Activated T-cell treated with anti-CD3 and anti-CD28 coated beads, Interleukin-2, amount 50 U/mL, for 4 hours (primary cell): ENCODE data around the gene ATG7. TPM values are rescaled to one million over a fixed set of nuclear protein-coding genes. Genes with fewer than 3 reads are reported as not detected.

Source experiments
- ATAC-seq, 2 donors: fragments of 200-7000 bp; cut with Tn5 transposase; one replicate each; pipeline ENCODE4 v1.10.0; 2021
- DNase-seq: peaks from one replicate; pipeline ENCODE4 v3.0.0-alpha.2; 2020
- H3K27me3 Mint-ChIP-seq: one replicate; pipeline ENCODE4 v1.8.0; 2021; ENCODE audit warnings: low read depth, mixed read lengths
- H3K36me3 Mint-ChIP-seq: one replicate; pipeline ENCODE4 v1.8.0; 2022; ENCODE audit warnings: mixed read lengths; ENCODE audit not compliant: insufficient read depth
- H3K4me1 Mint-ChIP-seq: one replicate; pipeline ENCODE4 v1.8.0; 2021; ENCODE audit warnings: low read depth, mixed read lengths
- H3K4me3 Mint-ChIP-seq: one replicate; pipeline ENCODE4 v1.8.0; 2021; ENCODE audit warnings: mild to moderate bottlenecking, moderate library complexity, mixed read lengths
- H3K9me3 Mint-ChIP-seq: one replicate; pipeline ENCODE4 v1.8.0; 2021; ENCODE audit warnings: mixed read lengths
- total RNA-seq, 3 donors: library from RNA; stranded (reverse); gene quantifications; one replicate each; pipeline ENCODE4 v1.2.1, GENCODE V29; 2021

The ATG7 gene, protein sequence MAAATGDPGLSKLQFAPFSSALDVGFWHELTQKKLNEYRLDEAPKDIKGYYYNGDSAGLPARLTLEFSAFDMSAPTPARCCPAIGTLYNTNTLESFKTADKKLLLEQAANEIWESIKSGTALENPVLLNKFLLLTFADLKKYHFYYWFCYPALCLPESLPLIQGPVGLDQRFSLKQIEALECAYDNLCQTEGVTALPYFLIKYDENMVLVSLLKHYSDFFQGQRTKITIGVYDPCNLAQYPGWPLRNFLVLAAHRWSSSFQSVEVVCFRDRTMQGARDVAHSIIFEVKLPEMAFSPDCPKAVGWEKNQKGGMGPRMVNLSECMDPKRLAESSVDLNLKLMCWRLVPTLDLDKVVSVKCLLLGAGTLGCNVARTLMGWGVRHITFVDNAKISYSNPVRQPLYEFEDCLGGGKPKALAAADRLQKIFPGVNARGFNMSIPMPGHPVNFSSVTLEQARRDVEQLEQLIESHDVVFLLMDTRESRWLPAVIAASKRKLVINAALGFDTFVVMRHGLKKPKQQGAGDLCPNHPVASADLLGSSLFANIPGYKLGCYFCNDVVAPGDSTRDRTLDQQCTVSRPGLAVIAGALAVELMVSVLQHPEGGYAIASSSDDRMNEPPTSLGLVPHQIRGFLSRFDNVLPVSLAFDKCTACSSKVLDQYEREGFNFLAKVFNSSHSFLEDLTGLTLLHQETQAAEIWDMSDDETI
- 10 to 100 TPM; 32.6 to 36.6 (median 35.6) TPM for total RNA-seq

GRCh38 chr3:11271986-11272904, at the start of gene ATG7:
Gene ATG7 (plus strand): TSS chr3:11272397. CDS start chr3:11298696, 26,299 bp downstream.
- Mint-ChIP-seq H3K9me3 (peaks cover 7% of the 10 kb centered on the region), H3K4me3 (peak within 1 kb of the TSS; percentile 96), H3K36me3 (peaks cover 32% of the 10 kb centered on the region), H3K27me3 (peaks cover 2% of the 10 kb centered on the region), H3K4me1 (peaks cover 45% of the 10 kb centered on the region)
- DNase-seq (peak; percentile 96), ATAC-seq (peak; percentile 95 to 96)

DNA sequence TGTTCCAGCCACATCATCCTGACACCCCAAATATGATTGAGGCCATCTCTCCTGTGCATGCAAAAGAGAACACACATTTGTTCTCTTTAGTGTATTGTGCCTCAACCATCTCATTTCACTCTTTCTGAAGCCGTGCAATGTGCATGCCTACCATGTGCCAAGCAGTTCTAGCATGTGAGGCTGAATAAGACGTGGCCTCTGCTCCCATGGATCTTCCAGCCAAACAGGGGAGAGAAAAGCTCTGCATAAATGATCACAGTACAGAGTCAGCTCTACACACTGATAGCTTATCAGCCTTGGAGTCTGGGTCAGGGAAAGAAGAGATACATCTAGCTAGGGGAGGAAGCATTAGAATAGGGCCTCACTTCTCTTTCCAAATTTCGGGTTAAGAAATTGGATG, 48.2 kb upstream of the ATG7 start:
- Mint-ChIP-seq H3K4me3 (no peak overlapping the region), H3K9me3 (no peaks in the 10 kb centered on the region), H3K36me3 (no peaks in the 10 kb centered on the region), H3K4me1 (peaks cover 7% of the 10 kb centered on the region), H3K27me3 (no peaks in the 10 kb centered on the region)
- ATAC-seq (no peak), DNase-seq (no peak)

DNA sequence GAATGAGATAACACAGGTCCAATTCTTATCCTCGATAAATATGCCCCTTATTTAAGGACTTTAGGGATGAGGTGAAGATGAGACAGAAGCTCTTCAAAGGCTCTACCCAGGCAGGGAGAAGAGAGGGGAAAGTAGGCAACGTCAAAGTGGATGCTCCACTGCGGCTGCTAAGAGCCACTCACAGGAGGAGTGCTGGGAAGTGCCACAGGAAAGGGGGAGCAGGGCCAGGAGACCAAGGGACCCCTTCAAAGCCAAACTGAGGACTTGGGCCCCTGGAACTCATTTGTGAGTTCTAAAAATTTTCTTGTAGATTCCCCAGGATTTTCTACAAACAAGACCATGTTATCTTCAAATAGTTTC, 47.3 kb upstream of the ATG7 start:
- no peak for ATAC-seq
- no peak for DNase-seq
- Mint-ChIP-seq H3K9me3 (no peaks in the 10 kb centered on the region), H3K4me1 (peaks cover 7% of the 10 kb centered on the region), H3K36me3 (no peaks in the 10 kb centered on the region), H3K27me3 (no peaks in the 10 kb centered on the region), H3K4me3 (no peak overlapping the region)

DNA sequence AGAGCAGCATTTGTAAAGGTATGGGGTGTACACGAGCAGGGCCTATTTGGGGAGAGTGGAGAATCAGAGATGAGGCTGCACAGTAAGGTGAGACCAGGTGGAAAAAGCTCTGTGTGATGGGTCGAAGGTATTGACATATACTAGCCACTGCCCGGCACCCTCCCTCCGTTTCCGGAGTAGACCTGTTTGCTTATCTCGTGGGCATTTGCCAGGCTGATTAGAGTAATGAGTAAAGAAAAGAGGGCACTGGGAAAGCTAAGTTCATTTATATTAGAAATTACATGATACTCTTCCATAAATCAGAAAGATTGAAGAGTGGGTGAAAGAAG, 46.2 kb upstream of the ATG7 start:
- no peak for DNase-seq
- Mint-ChIP-seq H3K9me3 (no peaks in the 10 kb centered on the region), H3K4me1 (peaks cover 7% of the 10 kb centered on the region), H3K27me3 (no peaks in the 10 kb centered on the region), H3K4me3 (no peak overlapping the region), H3K36me3 (no peaks in the 10 kb centered on the region)
- no peak for ATAC-seq

DNA sequence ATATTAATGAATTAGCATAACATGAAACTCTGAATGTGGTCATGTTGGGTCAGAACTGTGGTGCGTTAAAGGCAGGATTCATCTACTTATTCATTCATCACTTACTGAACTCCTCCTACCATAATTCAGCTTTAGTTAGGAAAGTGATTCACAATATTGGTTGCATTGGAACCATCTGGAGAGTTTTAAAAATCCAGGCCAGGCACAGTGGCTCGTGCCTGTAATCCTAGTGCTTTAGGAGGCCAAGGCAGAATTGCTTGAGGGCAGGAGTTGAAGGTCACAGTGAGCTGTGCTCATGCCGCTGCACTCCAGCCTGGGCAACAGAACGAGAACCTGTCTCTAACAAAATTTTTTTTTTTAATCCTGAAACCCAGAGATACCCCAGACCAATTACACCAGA, 44.2 kb upstream of the ATG7 start:
- H3K9me3 Mint-ChIP-seq = no peaks in the 10 kb centered on the region
- no peak overlapping the region for H3K4me3 Mint-ChIP-seq
- H3K27me3 Mint-ChIP-seq = peaks cover 4% of the 10 kb centered on the region
- peaks cover 7% of the 10 kb centered on the region for H3K4me1 Mint-ChIP-seq
- H3K36me3 Mint-ChIP-seq = no peaks in the 10 kb centered on the region
- DNase-seq (no peak), ATAC-seq (no peak)

- Mint-ChIP-seq H3K27me3 (peaks cover 15% of the 10 kb centered on the region), H3K4me1 (peaks cover 7% of the 10 kb centered on the region), H3K9me3 (no peaks in the 10 kb centered on the region), H3K36me3 (no peaks in the 10 kb centered on the region), H3K4me3 (no peak overlapping the region)
- DNase-seq (no peak), ATAC-seq (no peak)
Observed at GRCh38 chr3:11230125-11230524, 42.1 kb upstream of the ATG7 start.

DNA sequence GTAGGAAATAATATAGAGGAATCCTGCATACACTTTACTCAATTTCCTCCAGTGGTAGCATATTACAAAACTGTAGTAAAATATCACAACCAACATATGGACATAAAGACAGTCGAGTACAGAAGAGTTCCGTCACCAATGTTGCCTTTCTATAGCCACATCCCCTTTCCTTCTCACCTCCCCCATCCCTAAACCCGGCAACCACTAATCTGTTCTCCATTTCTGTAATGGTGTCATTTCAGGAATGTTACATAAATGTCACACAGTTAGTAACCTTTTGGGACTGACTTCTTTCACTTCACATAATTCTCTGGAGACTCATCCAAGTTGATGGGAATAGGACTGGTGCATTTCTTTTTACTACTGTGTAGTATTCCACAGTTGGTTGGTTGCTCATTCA, 41.4 kb upstream of the ATG7 start:
- ATAC-seq = no peak
- Mint-ChIP-seq H3K4me3 (no peak overlapping the region), H3K9me3 (no peaks in the 10 kb centered on the region), H3K27me3 (peaks cover 16% of the 10 kb centered on the region), H3K36me3 (no peaks in the 10 kb centered on the region), H3K4me1 (peaks cover 6% of the 10 kb centered on the region)
- no peak for DNase-seq

DNA sequence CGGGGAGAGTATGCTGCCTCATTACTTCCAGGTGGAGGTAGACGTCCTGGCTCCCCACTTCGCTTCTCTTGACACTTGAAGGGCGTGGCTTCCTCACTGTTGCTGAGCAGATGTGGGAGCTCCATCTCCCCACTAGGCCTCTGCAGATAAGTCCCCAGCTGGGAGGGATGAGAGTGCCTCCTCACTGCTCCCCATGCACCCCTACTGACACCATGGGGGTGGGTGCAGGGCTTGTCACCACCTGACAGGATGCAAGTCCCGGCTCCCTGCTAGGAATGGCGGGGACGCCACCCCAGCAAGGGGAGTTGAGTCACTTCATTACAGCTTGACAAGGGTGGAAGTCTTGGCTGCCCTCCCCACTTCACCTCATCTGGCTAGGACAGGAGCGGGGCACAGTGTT, 36.8 kb upstream of the ATG7 start:
- no peaks in the 10 kb centered on the region for H3K36me3 Mint-ChIP-seq
- H3K4me1 Mint-ChIP-seq = peaks cover 27% of the 10 kb centered on the region
- no peak overlapping the region for H3K4me3 Mint-ChIP-seq
- ATAC-seq (no peak), DNase-seq (no peak)
- peaks cover 4% of the 10 kb centered on the region for H3K9me3 Mint-ChIP-seq
- peaks cover 18% of the 10 kb centered on the region for H3K27me3 Mint-ChIP-seq

DNA sequence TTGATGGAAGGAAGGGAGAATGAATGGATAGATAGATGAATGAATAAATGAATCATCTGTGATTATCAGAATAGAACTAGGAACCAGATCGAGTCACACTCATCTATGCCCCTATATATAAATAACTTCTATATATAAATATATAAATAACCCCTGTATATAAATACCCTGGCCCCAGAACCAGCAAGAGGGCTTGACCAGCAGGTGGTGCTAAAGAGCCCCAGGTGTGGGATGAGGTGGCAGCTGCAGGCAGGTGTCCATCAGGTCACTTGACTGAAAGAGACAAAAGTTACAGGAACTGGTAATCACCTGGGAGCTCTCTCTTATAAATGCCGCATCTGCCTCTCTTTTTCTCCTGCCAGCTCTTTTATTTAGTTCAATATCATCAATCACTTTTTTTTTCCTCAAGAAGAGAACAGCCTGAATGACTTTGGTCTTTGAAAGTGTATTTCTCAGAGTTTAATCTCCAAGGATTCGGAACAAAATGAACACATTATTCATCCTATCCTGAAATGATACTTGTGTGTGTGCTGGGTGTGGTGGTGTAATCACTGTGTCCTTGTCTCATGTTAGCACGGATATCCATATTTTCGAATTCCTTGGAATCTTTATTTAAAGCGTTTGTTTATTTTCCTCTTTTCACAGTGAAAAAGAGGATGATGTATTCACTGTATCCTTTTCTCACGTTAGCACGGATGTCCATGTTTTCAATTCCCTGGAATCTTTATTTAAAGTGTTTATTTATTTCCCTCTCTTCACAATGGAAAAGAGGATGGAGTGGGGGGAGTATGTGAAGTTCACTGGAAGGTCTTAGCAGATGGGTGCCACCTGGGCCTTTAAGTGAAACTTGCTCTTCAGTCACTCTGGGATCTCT, 35.4 kb upstream of the ATG7 start:
- Mint-ChIP-seq H3K9me3 (peaks cover 4% of the 10 kb centered on the region), H3K4me3 (no peak overlapping the region), H3K27me3 (peaks cover 14% of the 10 kb centered on the region), H3K36me3 (no peaks in the 10 kb centered on the region), H3K4me1 (peaks cover 34% of the 10 kb centered on the region)
- ATAC-seq (no peak), DNase-seq (peak; percentile 83)

DNA sequence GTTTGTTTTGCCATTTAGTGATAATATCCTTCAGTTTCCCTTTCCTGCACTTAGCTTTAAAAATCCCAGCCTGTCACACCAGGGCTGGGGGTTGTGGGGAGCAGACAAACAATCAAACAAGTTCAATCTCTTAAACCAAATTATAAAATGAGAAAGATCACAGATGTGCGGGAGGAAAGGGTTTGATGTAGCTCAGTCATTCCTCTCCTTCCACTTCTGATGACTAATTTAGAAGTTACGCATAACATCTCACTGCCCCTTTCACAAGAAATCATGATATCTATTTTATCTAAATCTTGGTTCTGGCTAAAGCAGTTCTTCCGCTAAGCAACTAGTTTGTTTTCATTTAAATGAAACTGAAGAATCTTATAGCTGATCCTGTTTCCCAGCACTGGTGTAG, 34.1 kb upstream of the ATG7 start:
- peak; percentile 53 to 57 for ATAC-seq
- no peak for DNase-seq
- Mint-ChIP-seq H3K4me3 (peak overlapping the region; percentile 54), H3K4me1 (peaks cover 34% of the 10 kb centered on the region), H3K36me3 (no peaks in the 10 kb centered on the region), H3K9me3 (peaks cover 4% of the 10 kb centered on the region), H3K27me3 (peaks cover 14% of the 10 kb centered on the region)

GRCh38 chr3:11238880-11239279, 33.3 kb upstream of the ATG7 start:
- H3K9me3 Mint-ChIP-seq = peaks cover 4% of the 10 kb centered on the region
- peak; percentile 63 to 72 for ATAC-seq

GRCh38 chr3:11239796-11240195, 32.4 kb upstream of the ATG7 start:
- ATAC-seq (no peak), DNase-seq (no peak)
- Mint-ChIP-seq H3K36me3 (no peaks in the 10 kb centered on the region), H3K9me3 (peaks cover 4% of the 10 kb centered on the region), H3K4me3 (no peak overlapping the region), H3K27me3 (peaks cover 8% of the 10 kb centered on the region), H3K4me1 (peaks cover 34% of the 10 kb centered on the region)

More at GRCh38 chr3:11238880-11239279, 33.3 kb upstream of the ATG7 start:
- peak overlapping the region; percentile 54 for H3K4me3 Mint-ChIP-seq
- H3K4me1 Mint-ChIP-seq = peaks cover 34% of the 10 kb centered on the region
- DNase-seq = no peak
- peaks cover 14% of the 10 kb centered on the region for H3K27me3 Mint-ChIP-seq
- no peaks in the 10 kb centered on the region for H3K36me3 Mint-ChIP-seq

DNA sequence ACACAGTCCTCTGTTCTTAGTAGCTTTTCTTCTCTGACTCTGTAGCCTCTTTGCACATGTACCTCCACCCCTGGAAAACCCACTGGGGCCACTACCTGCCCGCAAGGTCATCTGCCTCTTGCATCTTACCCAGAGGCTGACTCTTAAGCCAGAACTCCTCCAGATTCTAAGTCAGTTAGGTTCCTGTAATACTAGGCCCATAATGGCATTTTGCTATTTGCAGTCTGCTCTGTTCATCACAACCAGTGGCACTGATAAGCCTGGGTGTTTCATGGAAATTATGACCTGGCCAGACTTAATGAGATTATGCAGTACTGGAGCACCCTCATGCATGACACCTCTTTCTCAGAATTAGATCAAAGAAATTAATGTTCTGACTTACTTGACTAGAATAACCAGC, 31.7 kb upstream of the ATG7 start:
- Mint-ChIP-seq H3K9me3 (peaks cover 4% of the 10 kb centered on the region), H3K4me1 (peaks cover 34% of the 10 kb centered on the region), H3K36me3 (no peaks in the 10 kb centered on the region), H3K27me3 (peaks cover 5% of the 10 kb centered on the region), H3K4me3 (peak overlapping the region; percentile 17)
- no peak for DNase-seq
- ATAC-seq = peak; percentile 49 to 65
